ENCODE measurements around the gene TMEM178B. TPM values are rescaled to one million over a fixed set of nuclear protein-coding genes. Genes with fewer than 3 reads are reported as not detected.
"Not testable (repeated sequence)": the region's sequence is repeated elsewhere in the genome, so short reads cannot be mapped to it uniquely, and the experiment has no call there.

TMEM178B gene
- total RNA-seq, 1 donor from 2014 or later: 87.0 TPM

GRCh38 chr7:141304291-141304690, 230.4 kb downstream of the TMEM178B start:
- DNase-seq (ENCODE audit: low read depth): no peak

GRCh38 chr7:141306081-141306480, 232.2 kb downstream of the TMEM178B start:
- DNase-seq (ENCODE audit: low read depth): no peak

DNA sequence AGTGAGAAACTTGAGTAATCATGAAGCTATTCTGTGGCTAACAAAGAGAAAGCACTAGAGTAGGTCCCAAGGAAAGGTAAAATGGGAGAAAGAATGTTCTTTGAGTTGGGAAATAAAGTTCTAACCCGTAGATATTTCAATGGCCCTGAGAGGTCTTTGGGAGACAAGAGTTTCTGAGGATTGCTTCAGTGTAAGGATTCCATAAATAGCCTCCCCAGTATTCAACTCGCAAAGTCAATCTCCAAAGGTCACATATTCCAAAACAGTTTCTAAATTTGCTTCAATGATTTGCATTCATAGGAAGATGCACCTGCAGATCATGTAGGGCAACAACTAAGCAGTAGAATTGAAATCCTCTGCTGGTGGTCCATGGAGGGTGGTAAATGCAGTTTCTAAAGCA, 238.5 kb downstream of the TMEM178B start:
- DNase-seq (ENCODE audit: low read depth): no peak

DNA sequence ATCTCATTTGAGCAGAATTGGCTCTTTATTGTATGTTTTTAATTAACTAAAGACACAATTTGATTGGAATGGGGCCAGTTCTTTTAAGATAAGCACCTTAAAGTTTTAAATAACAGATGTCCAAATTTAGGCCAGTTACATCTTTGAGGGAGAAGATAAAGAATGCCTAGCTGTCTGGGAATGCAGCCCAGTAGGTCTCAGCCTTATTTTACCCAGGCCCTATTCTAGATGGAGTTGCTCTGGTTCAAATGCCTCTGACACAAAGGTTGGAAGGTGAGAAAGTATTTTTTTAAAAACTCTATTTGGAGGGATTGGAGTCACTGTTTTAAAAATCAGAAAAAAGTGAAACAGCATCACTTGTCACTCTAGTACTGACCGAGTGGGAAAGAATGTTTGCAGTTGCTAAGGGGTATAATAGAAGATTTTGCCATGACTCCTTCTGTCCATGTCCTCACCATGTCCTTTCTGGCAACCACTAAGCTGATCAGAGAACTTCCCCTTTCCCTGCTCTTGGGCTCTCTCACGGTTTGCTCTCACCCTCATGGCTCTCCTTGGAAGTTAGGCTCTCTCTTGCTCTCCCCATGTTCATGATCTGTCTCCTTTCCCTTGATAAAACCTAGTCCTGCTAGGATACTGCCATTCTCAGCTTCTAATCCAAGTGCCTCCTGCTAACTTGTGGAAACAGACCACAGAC, 239.1 kb downstream of the TMEM178B start:
- no peak for DNase-seq (ENCODE audit: low read depth)

GRCh38 chr7:141313896-141314295, 240.0 kb downstream of the TMEM178B start:
- DNase-seq (ENCODE audit: low read depth): no peak

DNA sequence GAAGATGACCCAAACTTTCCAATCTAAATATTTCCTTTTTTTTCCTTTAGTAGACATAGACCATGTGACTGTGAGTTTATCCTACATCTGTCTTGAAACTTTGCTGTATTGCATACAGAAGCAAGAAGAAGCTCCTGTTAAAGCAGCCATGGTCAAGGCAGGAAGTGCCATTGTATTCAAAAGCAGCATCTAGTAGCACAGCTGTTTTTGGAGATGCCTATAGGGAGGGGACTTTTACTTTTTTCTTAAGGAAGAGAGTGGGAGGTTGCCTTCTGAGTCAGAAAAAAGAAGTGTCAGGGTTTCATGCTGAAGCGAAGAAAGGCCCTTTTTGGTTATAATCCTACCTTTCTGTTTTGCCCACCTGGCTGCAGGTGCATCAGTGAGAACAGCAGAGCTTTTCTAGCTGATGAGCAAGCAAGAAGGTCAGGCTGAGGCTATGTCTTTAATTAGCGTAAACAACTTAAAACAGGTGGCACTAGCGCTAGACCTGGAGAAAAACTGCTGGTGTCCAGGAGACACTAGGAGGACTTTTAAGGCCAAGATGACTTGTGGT, 243.2 kb downstream of the TMEM178B start:
- DNase-seq (ENCODE audit: low read depth): no peak

DNA sequence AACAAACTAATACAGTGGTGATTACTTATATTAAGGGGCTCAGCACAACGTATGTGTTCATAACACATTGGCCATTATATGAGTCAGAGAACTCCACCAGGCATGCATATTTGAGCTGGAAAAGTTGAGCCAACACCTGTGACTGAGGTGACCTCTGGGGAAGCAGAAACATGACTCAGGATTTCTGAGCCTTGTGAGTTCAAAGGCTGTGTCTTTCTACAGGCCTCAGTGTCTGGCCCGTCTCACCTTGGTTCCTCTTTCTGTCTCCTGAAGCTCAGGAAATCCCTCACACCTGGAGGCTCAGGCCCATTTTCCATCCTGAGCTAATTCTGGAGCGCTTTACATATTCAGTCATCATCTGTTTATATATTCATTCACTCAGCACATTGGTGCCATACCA, 246.4 kb downstream of the TMEM178B start:
- peak; percentile 80 for DNase-seq (ENCODE audit: low read depth)

GRCh38 chr7:141322383-141322782, 248.5 kb downstream of the TMEM178B start:
- no peak for DNase-seq (ENCODE audit: low read depth)

DNA sequence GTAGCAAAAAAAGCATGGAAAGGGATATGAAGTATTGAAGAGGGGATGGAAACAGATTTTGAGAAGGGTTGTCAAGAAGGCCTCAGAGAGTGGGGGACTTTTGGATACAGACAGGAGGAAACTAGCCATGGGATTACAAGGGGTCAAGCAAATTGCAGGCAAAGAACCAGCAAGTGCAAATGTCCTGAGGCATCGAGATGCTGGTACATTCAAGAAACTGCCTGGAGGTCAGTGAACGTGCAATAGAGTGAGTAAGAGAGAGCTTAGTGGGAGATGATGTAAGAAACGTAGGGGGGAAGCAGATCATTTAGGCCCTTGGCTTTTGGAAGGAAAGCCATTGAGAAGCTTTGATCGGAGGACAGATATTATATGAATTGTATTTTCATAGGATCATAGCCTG, 250.0 kb downstream of the TMEM178B start:
- DNase-seq (ENCODE audit: low read depth): no peak

GRCh38 chr7:141324870-141325269, 251.0 kb downstream of the TMEM178B start:
- no peak for DNase-seq (ENCODE audit: low read depth)

DNA sequence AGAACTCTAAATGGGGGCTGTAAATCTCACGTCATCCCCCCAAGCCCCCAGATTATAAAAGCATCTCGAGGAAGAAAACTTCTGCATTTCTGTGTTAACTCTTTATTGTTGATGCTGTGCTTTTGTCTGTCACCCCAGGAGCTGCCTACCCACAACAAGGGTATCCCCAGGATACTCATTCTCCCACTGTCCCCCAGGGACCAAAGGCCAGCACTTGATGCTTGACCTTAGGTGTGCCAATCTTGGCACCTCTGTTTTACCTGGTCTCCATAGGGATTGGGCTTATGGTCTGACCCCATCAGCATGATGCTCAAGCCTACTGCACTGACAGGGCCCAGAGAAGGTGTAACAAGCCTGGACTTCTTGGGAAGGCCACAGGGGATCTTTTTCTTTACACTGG, 251.4 kb downstream of the TMEM178B start:
- DNase-seq (ENCODE audit: low read depth): no peak

DNA sequence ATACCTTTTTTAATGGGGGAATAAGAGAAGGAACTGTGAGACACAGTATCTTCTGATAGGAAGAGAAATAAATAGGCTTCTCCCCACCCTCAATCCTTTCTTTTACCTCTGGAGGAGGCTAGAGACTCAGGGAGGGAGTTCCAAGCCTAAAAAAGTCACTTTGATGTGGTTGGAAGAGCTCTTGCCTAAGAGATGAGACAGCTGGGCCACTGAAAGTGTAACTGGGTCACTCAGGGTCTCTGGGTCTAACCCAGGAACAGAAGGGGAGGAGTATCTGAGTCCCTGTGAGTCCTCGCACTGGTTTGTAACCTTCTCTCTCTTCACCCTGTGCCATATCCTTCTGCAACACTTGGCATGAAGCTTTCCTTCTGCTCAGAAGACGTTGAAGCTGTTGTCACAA, 254.4 kb downstream of the TMEM178B start:
- DNase-seq (ENCODE audit: low read depth): no peak

DNA sequence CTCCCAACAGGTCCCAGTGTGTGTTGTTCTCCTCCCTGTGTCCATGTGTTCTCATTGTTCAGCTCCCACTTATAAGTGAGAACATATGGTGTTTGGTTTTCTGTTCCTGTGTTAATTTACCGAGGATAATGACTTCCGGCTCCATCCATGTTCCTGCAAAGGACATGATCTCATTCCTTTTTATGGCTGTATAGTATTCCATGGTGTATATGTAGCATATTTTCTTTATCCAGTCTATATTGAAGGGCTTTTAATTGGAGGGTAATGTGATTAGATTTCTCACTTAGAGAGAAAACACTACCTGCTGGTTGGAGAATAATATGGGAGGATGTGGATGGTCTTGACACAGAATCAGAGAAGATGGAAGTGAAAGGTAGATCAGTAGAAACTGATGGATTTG, 256.4 kb downstream of the TMEM178B start:
- DNase-seq (ENCODE audit: low read depth): not testable (repeated sequence)

DNA sequence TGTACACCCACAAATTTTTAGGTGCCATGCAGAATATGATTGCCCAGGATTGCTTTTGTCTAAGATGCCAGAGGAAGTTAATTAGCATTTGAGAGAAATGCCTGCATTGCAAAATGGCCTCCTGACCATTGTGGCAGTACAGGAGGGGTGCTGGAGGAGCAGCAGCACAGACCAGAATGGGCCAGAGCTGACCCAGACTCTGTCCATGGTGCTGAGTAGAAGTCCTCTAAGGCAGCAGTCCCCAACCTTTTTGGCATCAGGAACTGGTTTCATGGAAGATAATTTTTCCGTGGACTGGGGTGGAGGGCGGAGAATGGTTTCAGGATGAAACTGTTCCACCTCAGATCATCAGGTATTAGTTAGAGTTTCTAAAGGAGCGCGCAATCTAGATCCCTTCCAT, 259.6 kb downstream of the TMEM178B start:
- peak; percentile 34 for DNase-seq (ENCODE audit: low read depth)

GRCh38 chr7:141335164-141335563, 261.3 kb downstream of the TMEM178B start:
- no peak for DNase-seq (ENCODE audit: low read depth)

- DNase-seq (ENCODE audit: low read depth): peak; percentile 23
These were observed 265.7 kb downstream of the TMEM178B start for GRCh38 chr7:141339603-141340002.

- DNase-seq (ENCODE audit: low read depth): no peak
These were observed 267.1 kb downstream of the TMEM178B start for GRCh38 chr7:141340991-141341390.

- DNase-seq (ENCODE audit: low read depth): peak; percentile 68
These were observed 269.0 kb downstream of the TMEM178B start for GRCh38 chr7:141342621-141343408.

GRCh38 chr7:141344153-141344935, 270.5 kb downstream of the TMEM178B start:
- no peak for DNase-seq (ENCODE audit: low read depth)

DNA sequence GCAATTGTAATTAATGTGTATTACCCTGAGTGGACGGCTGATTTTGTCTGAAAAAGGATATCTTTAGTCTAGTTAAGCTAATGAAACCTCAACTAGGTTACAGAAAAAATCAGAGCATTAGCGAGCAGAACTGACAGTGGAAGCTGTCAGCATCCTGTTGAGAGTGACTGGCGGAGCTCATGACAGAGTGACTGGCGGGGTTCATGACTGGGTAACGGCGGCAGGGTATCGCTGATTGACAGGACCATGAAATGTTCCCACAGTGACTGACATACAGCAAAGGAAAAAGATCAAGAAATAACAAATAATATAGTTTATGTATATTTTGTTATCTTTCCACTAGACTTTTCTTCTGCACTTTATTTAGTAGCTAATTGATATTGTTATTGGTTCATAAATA, 274.9 kb downstream of the TMEM178B start:
- no peak for DNase-seq (ENCODE audit: low read depth)

- DNase-seq (ENCODE audit: low read depth): no peak
These were observed 275.5 kb downstream of the TMEM178B start for GRCh38 chr7:141349338-141349737.

DNA sequence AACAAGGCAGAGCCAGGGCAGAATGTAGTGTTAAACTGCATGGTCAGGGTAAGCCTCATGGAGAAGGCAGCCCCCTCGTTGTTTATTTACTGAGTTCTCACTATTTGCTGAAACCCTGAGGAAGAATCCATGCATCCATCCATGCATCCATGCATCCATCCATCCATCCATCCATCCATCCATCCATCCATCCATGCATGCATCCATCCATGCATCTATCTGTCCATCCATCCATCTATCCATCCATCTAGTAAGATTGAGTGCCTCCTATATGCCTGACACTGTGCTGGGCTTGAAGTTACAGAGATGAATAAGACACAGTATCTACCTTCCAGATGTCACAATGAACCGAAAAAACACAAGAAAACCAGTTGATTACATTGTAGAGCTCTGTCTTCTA, 275.9 kb downstream of the TMEM178B start:
- no peak for DNase-seq (ENCODE audit: low read depth)

All from renal cortical epithelial cell (primary cell).